NB4 (cell line): Measurements from ENCODE around the gene PRELID3B.

Experiments
- CTCF ChIP-seq: IDR thresholded peaks from one replicate; pipeline ENCODE4 v1.5.1; 2012; ENCODE audit warnings: low read depth, low read length
- MYC ChIP-seq: IDR thresholded peaks from 2 replicates; pipeline ENCODE4 v1.6.1; 2011; ENCODE audit warnings: low read depth, low read length
- POLR2A ChIP-seq: IDR thresholded peaks from 2 replicates; pipeline ENCODE4 v1.6.1; 2011; ENCODE audit warnings: mild to moderate bottlenecking; ENCODE audit not compliant: insufficient read length; ENCODE audit errors: extremely low read depth
- TF ChIP-seq, protein P1 (sequence below): IDR thresholded peaks from 2 replicates; pipeline ENCODE4 v1.6.1; 2011; ENCODE audit warnings: low read depth, low read length

GRCh38 chr20:59040667-59041066 lies 1.9 kb downstream of the PRELID3B start:
- TF ChIP-seq MYC = no peak
- no peak for TF ChIP-seq CTCF
- TF ChIP-seq, protein P1, sequence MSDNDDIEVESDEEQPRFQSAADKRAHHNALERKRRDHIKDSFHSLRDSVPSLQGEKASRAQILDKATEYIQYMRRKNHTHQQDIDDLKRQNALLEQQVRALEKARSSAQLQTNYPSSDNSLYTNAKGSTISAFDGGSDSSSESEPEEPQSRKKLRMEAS = no peak
- TF ChIP-seq POLR2A = no peak
